Activated CD8-positive, alpha-beta T cell treated with anti-CD3 and anti-CD28 coated beads for 36 hours (primary cell): ENCODE measurements around the gene PSMC3IP. TPM values are rescaled to one million over a fixed set of nuclear protein-coding genes. Genes with fewer than 3 reads are reported as not detected.

Source experiments
- ATAC-seq: fragments of 200-7000 bp; cut with Tn5 transposase; one replicate; pipeline ENCODE4 v1.10.0; 2021; ENCODE audit warnings: mild to moderate bottlenecking, moderate library complexity
- CTCF ChIA-PET: fragments of 350-600 bp; sonication (Branson Sonifier 250); formaldehyde crosslinking; loops from one replicate; lab custom pipeline; 2021; ENCODE audit warnings: antibody characterized with exemption; lab: Charles Lee
- POLR2A ChIA-PET: fragments of 350-600 bp; sonication (Branson Sonifier 250); formaldehyde crosslinking; loops from one replicate; lab custom pipeline; 2021; ENCODE audit warnings: antibody characterized with exemption; lab: Charles Lee
- DNase-seq: peaks from one replicate; pipeline ENCODE4 v3.0.0-alpha.2; 2020
- H3K27ac Mint-ChIP-seq: one replicate; pipeline ENCODE4 v1.8.0; 2021; ENCODE audit warnings: mild to moderate bottlenecking, mixed read lengths
- H3K27me3 Mint-ChIP-seq: one replicate; pipeline ENCODE4 v1.8.0; 2021; ENCODE audit warnings: mixed read lengths
- H3K36me3 Mint-ChIP-seq: one replicate; pipeline ENCODE4 v1.8.0; 2021; ENCODE audit warnings: low read depth, mixed read lengths
- H3K4me1 Mint-ChIP-seq: one replicate; pipeline ENCODE4 v1.8.0; 2021; ENCODE audit warnings: low read depth, mixed read lengths
- H3K4me3 Mint-ChIP-seq: one replicate; pipeline ENCODE4 v1.8.0; 2021; ENCODE audit warnings: mild to moderate bottlenecking, moderate library complexity, mixed read lengths
- H3K9me3 Mint-ChIP-seq: one replicate; pipeline ENCODE4 v1.8.0; 2021; ENCODE audit warnings: mixed read lengths
- CTCF ChIP-seq: fragments of 200-600 bp; IDR thresholded peaks from one replicate; pipeline ENCODE4 v1.8.0; 2022; ENCODE audit warnings: antibody characterized with exemption, mild to moderate bottlenecking
- intact Hi-C: fragments of 100-400 bp; cut with micrococcal nuclease; formaldehyde crosslinking; loops from one replicate; pipeline ENCODE4 v1.10.0; 2022
- total RNA-seq, 2 experiments: library from RNA; stranded (reverse); gene quantifications; one replicate each; pipeline ENCODE4 v1.2.3, GENCODE V29; 2021

The PSMC3IP gene
- total RNA-seq, 2 experiments from 2014 or later: 18.1 to 21.4 TPM

GRCh38 chr17:42586514-42587230 is 9.1 kb upstream of the PSMC3IP start:
- ChIA-PET CTCF (interaction anchor here (1.0 to 4.8 kb wide), 5 partner anchors 8 to 234 kb away, joined by 3 to 47 read pairs (median 3); partner anchors contain the start of genes PSMC3IP, RETREG3 and TUBG1), POLR2A (interaction anchor here (0.9 to 1.2 kb wide), 2 partner anchors 9 to 294 kb away, joined by 3 to 4 read pairs; partner anchors contain the start of gene PSMC3IP)
- Mint-ChIP-seq H3K27ac (peak overlapping the region; percentile 72), H3K36me3 (peaks cover 13% of the 10 kb centered on the region), H3K27me3 (no peaks in the 10 kb centered on the region), H3K9me3 (no peaks in the 10 kb centered on the region), H3K4me3 (no peak overlapping the region), H3K4me1 (peaks cover 2% of the 10 kb centered on the region)
- no peak for TF ChIP-seq CTCF
- no peak for ATAC-seq
- intact Hi-C loops: no loop called here
- no peak for DNase-seq

GRCh38 chr17:42585353-42585752 is 7.8 kb upstream of the PSMC3IP start:
- peaks cover 8% of the 10 kb centered on the region for H3K36me3 Mint-ChIP-seq
- H3K9me3 Mint-ChIP-seq: no peaks in the 10 kb centered on the region
- no peak for TF ChIP-seq CTCF
- H3K27me3 Mint-ChIP-seq: no peaks in the 10 kb centered on the region
- DNase-seq: no peak
- no peak overlapping the region for H3K4me3 Mint-ChIP-seq
- CTCF ChIA-PET: interaction anchor here (1.3 kb wide), 1 partner anchor 178 kb away, joined by 3 read pairs; no protein-coding TSS in a partner anchor
- no peaks in the 10 kb centered on the region for H3K4me1 Mint-ChIP-seq
- ATAC-seq: no peak
- no peak overlapping the region for H3K27ac Mint-ChIP-seq
- intact Hi-C loops: no loop called here
- POLR2A ChIA-PET: no interaction called here

- DNase-seq (no peak), ATAC-seq (no peak)
- Mint-ChIP-seq H3K4me1 (no peaks in the 10 kb centered on the region), H3K27ac (peak overlapping the region; percentile 7), H3K9me3 (no peaks in the 10 kb centered on the region), H3K4me3 (no peak overlapping the region), H3K27me3 (no peaks in the 10 kb centered on the region), H3K36me3 (peaks cover 8% of the 10 kb centered on the region)
- CTCF ChIA-PET: interaction anchor here (1.1 to 1.3 kb wide), 2 partner anchors 16 to 179 kb away, joined by 3 read pairs; no protein-coding TSS in a partner anchor
- intact Hi-C loops: no loop called here
- POLR2A ChIA-PET: no interaction called here
- no peak for TF ChIP-seq CTCF
These were observed 7.4 kb upstream of the PSMC3IP start for GRCh38 chr17:42584880-42585279.

GRCh38 chr17:42581744-42582270 is 4.3 kb upstream of the PSMC3IP start:
- H3K4me3 Mint-ChIP-seq: no peak overlapping the region
- no peak for TF ChIP-seq CTCF
- peaks cover 12% of the 10 kb centered on the region for H3K4me1 Mint-ChIP-seq
- H3K9me3 Mint-ChIP-seq: no peaks in the 10 kb centered on the region
- H3K27ac Mint-ChIP-seq: no peak overlapping the region
- ChIA-PET POLR2A (interaction anchor here (0.8 to 1.1 kb wide), 3 partner anchors 10 to 572 kb away, joined by 3 read pairs; no protein-coding TSS in a partner anchor), CTCF (interaction anchor here (1.2 to 2.2 kb wide), 2 partner anchors 24 to 182 kb away, joined by 3 to 6 read pairs; no protein-coding TSS in a partner anchor)
- no peak for ATAC-seq
- H3K36me3 Mint-ChIP-seq: peaks cover 17% of the 10 kb centered on the region
- DNase-seq: no peak
- intact Hi-C loops: no loop called here
- no peaks in the 10 kb centered on the region for H3K27me3 Mint-ChIP-seq
